Measurements from ENCODE around the gene KRT77.
A peak's percentile ranks its signal among the peaks of the same experiment; 100 is the strongest.
"Not testable (repeated sequence)": the region's sequence is repeated elsewhere in the genome, so short reads cannot be mapped to it uniquely, and the experiment has no call there.

The KRT77 gene

DNA sequence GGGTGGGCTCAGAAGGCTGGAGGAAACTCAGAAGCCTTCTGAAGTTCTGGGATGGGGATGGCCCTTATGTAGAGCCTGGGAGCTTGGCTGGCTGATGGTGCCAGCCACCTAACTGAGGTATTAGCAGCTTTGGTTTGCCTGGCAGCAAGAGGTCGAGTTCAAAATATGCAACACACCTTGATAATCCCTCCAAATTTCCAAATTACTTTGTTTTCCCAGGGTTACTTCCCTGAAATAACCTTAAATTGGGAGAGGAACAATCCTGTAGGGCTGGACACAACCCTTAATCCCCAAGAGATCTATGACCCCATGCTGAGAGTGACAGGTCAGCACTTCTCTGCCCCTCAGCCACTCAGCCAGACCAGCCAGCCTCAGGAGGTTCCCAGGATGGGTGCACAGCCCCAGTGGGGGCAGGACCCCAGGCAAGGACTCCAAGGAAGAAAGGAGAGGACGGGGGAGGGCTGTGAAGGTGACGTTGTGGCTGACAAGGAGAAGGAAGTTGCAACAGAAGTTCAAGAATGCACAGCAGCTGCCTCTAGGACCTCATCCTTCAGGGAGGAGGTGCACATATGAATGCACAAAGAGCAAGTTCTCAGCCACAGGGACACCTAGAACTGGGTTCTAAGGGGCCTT is 18.6 kb upstream of the KRT77 start:
- no peak for DNase-seq

GRCh38 chr12:52720365-52720886 is 17.1 kb upstream of the KRT77 start:
- DNase-seq, result no peak

GRCh38 chr12:52716061-52716460 is 12.7 kb upstream of the KRT77 start:
- no peak for DNase-seq

DNA sequence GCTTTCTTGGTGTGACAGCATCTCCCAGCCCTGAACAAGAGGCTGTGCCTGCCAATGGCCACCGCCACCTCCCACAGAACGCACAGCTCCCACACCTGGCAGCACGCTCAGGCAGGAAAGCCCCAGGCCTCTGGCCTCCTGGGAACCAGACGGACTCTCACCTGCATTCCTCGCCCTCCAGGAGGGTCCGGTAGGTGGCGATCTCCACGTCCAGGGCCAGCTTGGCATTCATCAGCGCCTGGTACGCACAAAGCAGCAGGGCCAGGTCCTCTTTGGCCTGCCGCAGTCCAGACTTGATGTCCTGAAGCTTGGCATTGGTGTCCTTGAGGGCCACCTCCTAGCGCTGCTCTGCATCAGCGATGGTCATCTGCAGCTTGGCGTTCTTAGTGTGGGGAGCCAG is 12.1 kb upstream of the KRT77 start:
- no peak for DNase-seq

- DNase-seq, result no peak
Observed at GRCh38 chr12:52714887-52715281, 11.6 kb upstream of the KRT77 start.

DNA sequence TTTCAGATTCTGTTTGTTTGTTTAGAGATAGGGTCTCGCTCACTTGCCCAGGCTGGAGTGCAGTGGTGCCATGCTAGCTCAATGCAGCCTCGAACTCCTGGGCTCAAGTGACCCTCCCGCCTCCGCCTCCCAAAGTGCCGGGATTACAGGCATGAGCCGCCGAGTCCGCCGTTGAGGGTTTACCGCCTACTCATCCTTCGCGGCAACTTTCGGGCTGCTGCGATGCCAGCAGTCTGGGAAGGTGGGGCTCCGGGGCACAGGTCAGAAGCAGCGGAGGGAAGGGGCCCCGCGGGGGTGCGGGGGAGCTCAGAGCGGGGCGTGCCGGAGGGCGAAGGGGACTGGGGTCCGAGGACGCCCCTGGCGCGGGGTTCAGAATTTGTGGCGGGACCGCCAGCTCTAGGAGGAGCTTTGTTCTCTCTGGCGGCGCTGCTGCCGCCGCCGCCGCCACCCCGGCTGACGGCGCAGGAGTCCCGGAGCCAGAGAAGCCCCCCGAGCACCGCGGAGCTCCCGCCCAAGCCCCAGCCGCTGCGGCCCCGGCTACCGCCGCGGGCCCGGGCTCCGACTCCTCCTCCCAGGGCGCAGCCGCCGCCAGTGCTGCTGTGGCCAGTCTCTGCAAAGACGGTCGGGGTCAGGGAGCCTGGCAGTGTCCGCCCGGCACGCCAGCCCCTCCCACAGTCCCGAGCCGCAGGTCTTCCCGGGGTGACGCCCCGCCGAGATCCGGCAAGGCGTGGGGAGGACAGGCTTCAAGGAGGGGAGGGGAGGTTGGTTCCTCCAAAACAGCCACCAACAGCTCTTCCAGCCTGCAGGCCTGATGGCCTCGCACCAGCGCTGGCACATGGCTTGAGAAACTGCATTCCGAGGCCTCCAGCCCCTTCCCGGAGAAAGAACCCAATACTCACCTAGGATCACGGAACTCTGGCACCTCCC is 10.9 kb upstream of the KRT77 start:
- peak in 1 of 4 experiments; percentile 8 for DNase-seq

DNA sequence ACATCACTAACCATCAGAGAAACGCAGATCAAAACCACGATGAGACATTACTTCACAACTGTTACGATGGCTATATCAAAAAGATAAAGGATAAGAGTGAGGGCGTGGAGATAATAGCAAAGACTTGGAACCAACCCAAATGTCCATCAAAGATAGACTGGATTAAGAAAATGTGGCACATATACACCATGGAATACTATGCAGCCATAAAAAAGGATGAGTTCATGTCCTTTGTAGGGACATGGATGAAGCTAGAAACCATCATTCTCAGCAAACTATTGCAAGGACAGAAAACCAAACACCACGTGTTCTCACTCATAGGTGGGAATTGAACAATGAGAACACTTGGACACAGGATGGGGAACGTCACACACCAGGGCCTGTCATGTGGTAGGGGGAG is 8.8 kb upstream of the KRT77 start:
- not testable (repeated sequence) for DNase-seq

DNA sequence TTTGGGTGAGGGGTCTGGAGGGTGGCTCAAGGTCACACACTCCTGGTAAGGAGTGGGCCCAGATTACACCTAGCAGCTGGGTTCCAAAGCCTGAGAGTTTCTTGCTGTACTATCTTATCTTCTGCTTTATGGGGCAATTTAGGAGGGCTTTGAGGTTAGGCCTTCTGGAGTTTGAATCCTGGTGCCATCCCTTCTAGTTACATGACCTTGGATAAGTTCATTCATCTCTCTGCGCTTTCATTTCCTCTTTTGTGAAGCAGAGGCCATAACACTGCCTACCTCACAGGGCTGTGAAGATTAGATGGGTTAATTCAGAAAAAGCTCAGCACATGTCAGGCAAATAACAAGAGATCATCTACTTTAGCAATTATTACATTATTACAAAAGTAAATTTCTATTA is 7.4 kb upstream of the KRT77 start:
- no peak for DNase-seq

DNA sequence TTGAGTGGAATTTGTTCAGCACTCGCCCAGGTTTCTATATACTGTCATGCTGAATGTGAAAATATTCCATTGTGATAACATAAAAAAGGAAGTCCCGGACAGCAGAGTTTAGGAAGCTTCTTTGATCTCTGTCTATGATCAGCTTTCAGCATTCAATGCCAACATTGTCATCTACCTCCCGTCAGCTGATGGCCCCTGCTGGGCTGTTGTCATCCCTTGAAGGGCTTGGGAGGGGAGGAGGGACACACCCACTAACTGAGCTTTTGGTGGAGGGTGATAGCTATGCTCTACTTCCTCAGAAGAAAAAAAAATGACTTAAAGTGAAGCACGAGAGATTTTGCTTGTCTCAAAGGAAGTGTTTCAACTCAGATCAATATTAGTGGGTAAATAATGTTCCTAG is 4.7 kb upstream of the KRT77 start:
- DNase-seq, result peak in 1 of 4 experiments; percentile 10

GRCh38 chr12:52704464-52704863 is 1.1 kb upstream of the KRT77 start:
- DNase-seq, result no peak

DNA sequence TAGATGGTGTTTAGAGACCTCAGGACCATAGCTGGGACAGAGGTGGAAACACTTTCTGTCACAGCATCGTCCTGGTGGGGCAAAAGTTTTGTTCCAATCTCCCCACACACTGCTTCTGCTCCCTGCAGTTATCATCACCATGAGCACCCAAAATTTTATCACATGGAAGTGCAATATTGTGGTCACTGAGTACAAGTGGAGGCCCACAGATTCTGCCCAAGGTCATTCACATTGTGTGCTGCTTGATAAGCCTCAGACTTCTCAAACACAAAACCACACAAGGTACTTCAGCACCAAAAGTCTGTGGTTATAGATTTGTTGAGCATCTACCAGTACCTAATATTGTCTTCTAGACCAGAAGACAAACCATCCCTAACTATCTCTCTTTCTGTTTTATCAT is 554 bp upstream of the KRT77 start:
- DNase-seq, result no peak

- DNase-seq, result no peak
Observed at GRCh38 chr12:52702338-52702737, 986 bp downstream of the KRT77 start.

DNA sequence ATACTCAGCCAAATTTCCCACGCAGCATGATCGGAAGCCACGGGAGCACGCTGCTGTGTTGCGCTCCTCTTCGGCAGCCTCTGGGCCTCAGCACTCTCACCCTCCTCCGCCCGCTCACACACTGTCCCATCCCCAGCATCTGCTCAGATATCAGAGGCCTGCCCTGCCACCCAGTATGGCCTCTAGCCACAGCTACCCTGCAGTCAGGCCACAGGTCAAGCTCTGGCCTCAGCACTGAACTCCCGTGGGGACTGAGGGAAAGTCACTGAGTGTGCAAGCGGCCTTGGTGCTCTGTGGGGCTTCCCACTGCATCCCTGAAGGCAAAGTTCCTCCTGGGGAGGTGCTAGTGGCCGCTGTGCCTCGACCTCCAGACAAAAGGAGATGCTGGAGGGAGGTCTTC is 2.0 kb downstream of the KRT77 start:
- no peak for DNase-seq

GRCh38 chr12:52699960-52700359 is 3.4 kb downstream of the KRT77 start:
- DNase-seq, result no peak

DNA sequence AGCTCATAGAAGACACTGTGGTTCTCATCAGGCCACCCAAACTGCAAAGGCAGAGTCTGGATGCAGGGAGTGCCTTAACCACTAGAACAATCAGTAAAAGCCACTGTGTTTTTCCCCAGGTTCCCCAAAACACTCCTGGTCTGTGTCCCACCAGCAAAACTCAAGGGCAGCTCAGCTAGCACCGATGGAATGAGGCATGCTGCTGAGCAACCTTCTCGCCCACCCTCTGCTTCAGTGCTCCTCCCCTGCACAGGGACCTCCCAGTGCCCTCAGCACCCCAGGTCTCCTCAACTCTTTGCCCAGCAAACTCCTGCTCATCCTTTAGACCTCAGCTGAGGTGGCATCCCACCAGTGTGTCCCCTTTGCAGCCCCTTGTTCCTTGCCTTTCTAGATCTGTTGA is 4.0 kb downstream of the KRT77 start:
- no peak for DNase-seq

DNA sequence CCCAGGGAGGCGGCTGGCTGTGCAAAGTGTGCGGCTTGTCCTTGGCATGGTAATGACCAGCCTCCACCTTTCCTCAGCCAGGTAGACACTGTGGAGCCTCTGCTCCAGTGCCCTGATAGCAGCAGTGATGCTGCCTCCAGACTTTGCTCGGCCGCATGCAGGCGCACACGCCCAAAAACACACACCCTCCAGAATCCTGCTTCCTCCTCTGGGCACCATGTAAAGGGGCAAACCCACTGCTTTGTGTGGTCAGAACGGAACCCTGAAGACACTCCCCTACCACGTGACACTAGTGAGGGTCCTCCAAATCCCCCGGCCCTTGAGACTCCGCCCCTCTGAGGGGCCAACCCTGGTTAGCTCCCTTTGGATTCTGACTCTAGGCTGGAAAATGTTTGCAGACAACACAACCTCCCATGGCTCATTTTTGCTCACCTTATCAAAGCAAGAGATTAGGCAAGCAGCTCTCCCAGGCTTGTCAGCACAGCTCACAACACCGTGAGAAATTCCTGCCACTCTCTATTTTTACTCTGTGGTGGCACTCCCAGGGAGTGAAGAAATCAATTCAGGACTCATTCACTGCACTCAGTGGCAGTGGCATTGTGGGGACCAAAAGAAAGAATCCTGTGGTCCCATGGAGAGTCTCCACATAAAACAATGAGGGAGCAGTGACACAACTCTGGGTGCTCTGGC is 4.5 kb downstream of the KRT77 start:
- DNase-seq, result no peak

DNA sequence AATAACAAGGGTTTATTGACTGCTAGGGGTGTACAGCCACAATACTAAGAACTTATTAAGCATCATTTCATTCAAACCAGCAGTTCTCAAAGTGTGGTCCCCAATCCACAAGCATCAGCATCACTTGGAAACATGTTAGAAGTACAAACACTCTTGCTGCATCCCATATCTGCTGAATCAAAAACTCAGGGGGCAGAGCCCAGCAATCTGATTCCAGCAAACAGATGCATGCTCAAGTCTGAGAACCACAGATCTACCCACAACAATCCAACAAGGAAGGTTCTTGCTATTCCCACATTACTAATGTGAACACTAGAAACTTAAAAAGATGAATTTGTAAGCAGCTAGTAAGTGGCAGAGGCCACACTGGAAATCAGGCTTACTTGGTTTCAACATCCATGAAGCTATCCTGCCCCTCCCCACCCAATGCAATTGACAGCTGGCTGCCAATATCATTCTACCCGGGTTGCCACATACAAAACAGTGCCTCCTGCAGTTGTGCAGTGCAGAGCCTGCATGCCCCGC is 6.2 kb downstream of the KRT77 start:
- no peak for DNase-seq

DNA sequence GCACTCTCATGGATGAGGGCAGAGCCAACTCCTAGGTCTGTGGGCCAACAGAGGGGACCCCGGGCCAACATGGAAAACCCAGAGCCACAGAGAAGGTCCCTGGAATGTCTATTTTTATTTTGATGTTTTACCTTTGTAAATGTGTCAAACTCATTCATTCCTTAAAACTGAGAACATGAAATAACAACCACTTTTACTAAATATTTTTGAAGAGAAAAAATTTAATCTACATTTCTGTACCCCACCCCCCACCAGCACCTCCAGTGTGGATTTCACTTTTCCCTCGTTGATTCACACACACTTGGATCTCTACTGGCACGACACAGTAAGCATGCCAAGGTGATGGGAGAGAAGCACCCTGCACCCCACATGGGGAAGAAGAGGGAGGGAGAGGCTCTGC is 6.7 kb downstream of the KRT77 start:
- no peak for DNase-seq

DNA sequence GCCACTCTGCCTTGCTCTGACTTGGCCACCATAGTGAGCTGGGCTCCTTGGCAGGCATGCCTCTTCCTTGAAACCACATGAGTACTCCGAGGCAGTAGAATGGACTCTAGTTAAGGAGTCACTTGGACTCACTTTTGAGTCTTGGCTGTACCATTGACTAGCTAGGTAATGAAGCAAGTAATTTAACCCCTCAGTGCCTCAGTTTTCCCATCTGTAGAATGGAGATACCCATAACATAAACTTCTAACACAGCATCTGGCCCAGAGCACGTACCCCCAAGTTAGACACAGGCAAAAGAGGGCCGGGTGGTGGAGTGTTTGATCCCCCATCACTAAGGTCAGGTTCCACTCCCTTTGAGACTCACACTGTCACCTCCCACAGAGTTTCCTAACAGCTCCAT is 8.3 kb downstream of the KRT77 start:
- no peak for DNase-seq

DNA sequence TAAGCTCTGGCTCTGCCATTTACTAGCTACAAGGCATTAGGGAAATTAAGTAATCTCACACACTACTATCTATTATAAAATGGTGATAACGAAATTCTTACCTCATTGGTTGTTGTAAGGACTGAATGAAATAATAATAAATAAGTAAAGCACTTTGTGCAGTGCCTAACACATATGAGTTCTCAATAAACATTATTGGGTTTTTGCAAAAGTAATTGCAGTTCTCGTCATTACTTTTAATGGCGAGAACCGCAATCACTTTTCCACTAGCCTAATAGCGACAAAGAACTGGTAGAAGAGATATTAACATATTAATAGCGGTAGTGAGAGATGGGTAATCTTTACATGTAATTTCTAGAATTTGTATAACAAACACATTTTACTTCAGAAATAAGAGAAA is 9.2 kb downstream of the KRT77 start:
- no peak for DNase-seq

DNA sequence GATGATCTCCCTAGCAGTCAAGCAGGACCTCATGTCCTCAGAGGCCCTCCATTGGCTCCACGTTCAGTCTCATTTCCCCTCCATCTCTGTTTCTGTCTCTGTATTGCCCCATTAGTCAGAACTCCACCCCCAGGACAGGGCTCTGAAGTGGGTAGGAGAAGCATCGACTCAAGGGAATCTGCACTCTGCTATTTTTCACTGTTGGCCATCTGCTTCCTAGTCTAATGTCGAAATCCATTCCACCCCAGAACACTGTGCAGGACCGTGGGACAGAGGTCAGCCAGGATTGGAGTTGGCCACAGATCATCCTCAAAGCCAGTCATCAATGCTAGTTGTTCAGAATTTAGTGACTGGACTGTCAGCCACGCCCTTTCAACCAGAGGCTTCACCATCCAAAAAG is 10.1 kb downstream of the KRT77 start:
- no peak for DNase-seq

- no peak for DNase-seq
Observed at GRCh38 chr12:52692254-52692653, 11.1 kb downstream of the KRT77 start.

GRCh38 chr12:52691841-52692150 is 11.5 kb downstream of the KRT77 start:
- DNase-seq, result no peak
